Osteocyte (in vitro differentiated cells): Measurements from ENCODE around the gene GJD2. TPM values are rescaled to one million over a fixed set of nuclear protein-coding genes. Genes with fewer than 3 reads are reported as not detected.

Experiments used
- DNase-seq: peaks from one replicate; pipeline ENCODE4 v3.0.0; 2021; ENCODE audit warnings: mixed read lengths; ENCODE audit not compliant: unreplicated experiment; ENCODE audit errors: extremely low spot score
- H3K27ac Mint-ChIP-seq: one replicate; pipeline ENCODE4 v1.8.0; 2021; ENCODE audit warnings: mild to moderate bottlenecking, mixed read lengths; ENCODE audit not compliant: unreplicated experiment
- H3K27me3 Mint-ChIP-seq: one replicate; pipeline ENCODE4 v1.8.0; 2021; ENCODE audit warnings: mixed read lengths; ENCODE audit not compliant: unreplicated experiment
- H3K36me3 Mint-ChIP-seq: one replicate; pipeline ENCODE4 v1.8.0; 2021; ENCODE audit warnings: mixed read lengths; ENCODE audit not compliant: unreplicated experiment
- H3K4me1 Mint-ChIP-seq: one replicate; pipeline ENCODE4 v1.8.0; 2021; ENCODE audit warnings: mixed read lengths; ENCODE audit not compliant: unreplicated experiment
- H3K4me3 Mint-ChIP-seq: one replicate; pipeline ENCODE4 v1.8.0; 2021; ENCODE audit warnings: mild to moderate bottlenecking, moderate library complexity, mixed read lengths; ENCODE audit not compliant: unreplicated experiment
- H3K9me3 Mint-ChIP-seq: one replicate; pipeline ENCODE4 v1.8.0; 2021; ENCODE audit warnings: mixed read lengths; ENCODE audit not compliant: unreplicated experiment
- CTCF ChIP-seq: fragments of 200-600 bp; sonication (generic); IDR thresholded peaks from 2 replicates; pipeline ENCODE4 v1.5.0; 2021; ENCODE audit warnings: antibody characterized with exemption, mild to moderate bottlenecking, moderate library complexity
- total RNA-seq: library from RNA; stranded (reverse); gene quantifications from 2 replicates; pipeline ENCODE4 v1.2.1, GENCODE V29; 2021

The GJD2 gene
- total RNA-seq, 1 donor from 2014 or later: not detected

DNA sequence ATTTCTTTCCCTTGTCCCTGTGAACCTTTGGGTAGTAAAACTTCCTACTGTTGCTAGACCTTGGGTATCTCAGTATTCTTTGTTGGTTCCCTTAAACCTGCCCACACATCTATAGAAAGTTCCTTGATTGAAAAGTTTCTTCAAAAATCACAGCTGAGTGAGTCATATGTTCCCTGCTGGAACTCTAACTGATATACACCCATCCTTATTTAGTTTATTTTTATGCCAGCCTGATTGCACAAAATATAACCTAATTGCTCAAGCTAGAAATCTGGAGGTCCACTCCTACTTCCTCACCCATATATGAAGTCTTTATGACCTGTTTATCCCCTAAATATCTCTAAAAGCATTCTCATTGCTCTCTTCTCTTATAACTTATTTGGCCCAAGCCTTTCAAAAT is 13.7 kb upstream of the GJD2 start:
- TF ChIP-seq CTCF: no peak
- Mint-ChIP-seq H3K36me3 (no peaks in the 10 kb centered on the region), H3K9me3 (no peaks in the 10 kb centered on the region), H3K27me3 (peaks cover 65% of the 10 kb centered on the region), H3K4me1 (no peaks in the 10 kb centered on the region), H3K4me3 (no peak overlapping the region), H3K27ac (no peak overlapping the region)
- DNase-seq: no peak

- no peak for TF ChIP-seq CTCF
- Mint-ChIP-seq H3K27me3 (peaks cover 62% of the 10 kb centered on the region), H3K4me1 (no peaks in the 10 kb centered on the region)
Observed at GRCh38 chr15:34765741-34766140, 10.9 kb upstream of the GJD2 start.

DNA sequence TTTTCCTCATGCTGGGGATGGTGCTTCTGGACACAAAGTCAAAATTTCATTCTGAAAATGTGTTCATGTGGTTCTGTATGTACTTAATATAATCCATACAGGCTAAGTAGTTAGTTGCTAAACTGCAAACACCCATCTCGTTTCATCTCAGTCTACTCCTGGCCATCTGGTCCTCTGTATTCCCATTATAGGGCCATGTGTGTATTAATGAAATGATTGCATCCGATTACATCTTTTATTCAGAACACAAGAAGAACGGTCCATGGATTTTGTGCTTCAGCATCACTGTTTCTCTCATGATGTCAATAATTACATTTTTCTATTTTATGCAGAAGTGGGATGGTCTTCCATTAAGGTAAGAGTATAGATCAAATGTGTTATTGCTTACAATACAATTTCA is 6.1 kb upstream of the GJD2 start:
- Mint-ChIP-seq H3K27me3 (peaks cover 72% of the 10 kb centered on the region), H3K4me1 (no peaks in the 10 kb centered on the region), H3K4me3 (no peak overlapping the region), H3K36me3 (no peaks in the 10 kb centered on the region), H3K9me3 (no peaks in the 10 kb centered on the region), H3K27ac (no peak overlapping the region)
- no peak for DNase-seq
- TF ChIP-seq CTCF: no peak

More at GRCh38 chr15:34765741-34766140, 10.9 kb upstream of the GJD2 start:
- Mint-ChIP-seq H3K4me3 (no peak overlapping the region), H3K36me3 (no peaks in the 10 kb centered on the region), H3K9me3 (no peaks in the 10 kb centered on the region), H3K27ac (no peak overlapping the region)
- DNase-seq: no peak

DNA sequence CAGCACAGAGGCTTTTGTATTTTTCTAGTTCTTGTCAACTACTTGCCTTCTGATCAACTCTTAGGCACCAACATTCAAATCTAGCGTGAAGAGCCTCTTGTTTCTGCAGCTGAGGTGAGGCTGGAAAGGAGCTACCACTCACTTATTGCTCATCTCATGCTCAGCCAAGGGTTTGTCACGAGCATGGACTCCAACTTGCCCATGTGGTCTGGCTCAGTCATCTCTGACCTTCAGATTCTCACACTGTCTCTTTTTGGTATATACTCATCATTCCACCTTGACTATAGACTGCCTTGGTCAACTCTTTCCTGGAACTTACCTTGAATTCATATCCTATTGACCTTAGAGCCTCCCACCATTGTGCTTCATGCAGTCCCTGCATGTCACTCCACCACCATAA is 5.2 kb upstream of the GJD2 start:
- Mint-ChIP-seq H3K4me3 (no peak overlapping the region), H3K9me3 (no peaks in the 10 kb centered on the region), H3K27ac (no peak overlapping the region), H3K36me3 (no peaks in the 10 kb centered on the region), H3K27me3 (peaks cover 81% of the 10 kb centered on the region), H3K4me1 (peaks cover 3% of the 10 kb centered on the region)
- no peak for DNase-seq
- TF ChIP-seq CTCF: no peak

GRCh38 chr15:34759347-34759746 is 4.5 kb upstream of the GJD2 start:
- Mint-ChIP-seq H3K27me3 (peaks cover 83% of the 10 kb centered on the region), H3K27ac (no peak overlapping the region), H3K36me3 (no peaks in the 10 kb centered on the region), H3K4me3 (no peak overlapping the region), H3K9me3 (no peaks in the 10 kb centered on the region), H3K4me1 (peaks cover 3% of the 10 kb centered on the region)
- TF ChIP-seq CTCF: no peak
- no peak for DNase-seq
